Endothelial cell (in vitro differentiated cells): ENCODE data around the gene FAM131A. TPM values are rescaled to one million over a fixed set of nuclear protein-coding genes. Genes with fewer than 3 reads are reported as not detected.

Source experiments
- DNase-seq: peaks from one replicate; pipeline ENCODE4 v3.0.0; 2021; ENCODE audit warnings: low spot score
- H3K27ac Mint-ChIP-seq: one replicate; pipeline ENCODE4 v1.8.0; 2021; ENCODE audit warnings: mixed read lengths, inconsistent platforms; ENCODE audit not compliant: unreplicated experiment
- H3K27me3 Mint-ChIP-seq: one replicate; pipeline ENCODE4 v1.8.0; 2021; ENCODE audit warnings: mild to moderate bottlenecking, moderate library complexity, mixed read lengths, inconsistent platforms; ENCODE audit not compliant: unreplicated experiment
- H3K36me3 Mint-ChIP-seq: one replicate; pipeline ENCODE4 v1.8.0; 2021; ENCODE audit warnings: mild to moderate bottlenecking, low read depth, mixed read lengths, inconsistent platforms; ENCODE audit not compliant: unreplicated experiment
- H3K4me1 Mint-ChIP-seq: one replicate; pipeline ENCODE4 v1.8.0; 2021; ENCODE audit warnings: mild to moderate bottlenecking, mixed read lengths, inconsistent platforms; ENCODE audit not compliant: unreplicated experiment
- H3K4me3 Mint-ChIP-seq: one replicate; pipeline ENCODE4 v1.8.0; 2021; ENCODE audit warnings: mild to moderate bottlenecking, mixed read lengths, inconsistent platforms; ENCODE audit not compliant: unreplicated experiment
- H3K9me3 Mint-ChIP-seq: one replicate; pipeline ENCODE4 v1.8.0; 2021; ENCODE audit warnings: mixed read lengths, inconsistent platforms; ENCODE audit not compliant: unreplicated experiment
- total RNA-seq: library from RNA; stranded (reverse); fragmentation: NEBNext Ultra II Directional; extraction: Animal tissue kit (Norgen Biotek cat#: 25700); gene quantifications from one replicate; pipeline ENCODE4 v1.2.1, GENCODE V29; 2021; ENCODE audit not compliant: unreplicated experiment
- TF ChIP-seq, protein P1 (sequence below): fragments of 200-600 bp; sonication (generic); IDR thresholded peaks from one replicate; pipeline ENCODE4 v1.5.0; 2021; ENCODE audit warnings: antibody characterized with exemption; ENCODE audit not compliant: unreplicated experiment

FAM131A gene
- total RNA-seq, 1 donor from 2014 or later = 15.8 TPM

- peaks cover 23% of the 10 kb centered on the region for H3K36me3 Mint-ChIP-seq
- no peaks in the 10 kb centered on the region for H3K9me3 Mint-ChIP-seq
- TF ChIP-seq, protein P1, sequence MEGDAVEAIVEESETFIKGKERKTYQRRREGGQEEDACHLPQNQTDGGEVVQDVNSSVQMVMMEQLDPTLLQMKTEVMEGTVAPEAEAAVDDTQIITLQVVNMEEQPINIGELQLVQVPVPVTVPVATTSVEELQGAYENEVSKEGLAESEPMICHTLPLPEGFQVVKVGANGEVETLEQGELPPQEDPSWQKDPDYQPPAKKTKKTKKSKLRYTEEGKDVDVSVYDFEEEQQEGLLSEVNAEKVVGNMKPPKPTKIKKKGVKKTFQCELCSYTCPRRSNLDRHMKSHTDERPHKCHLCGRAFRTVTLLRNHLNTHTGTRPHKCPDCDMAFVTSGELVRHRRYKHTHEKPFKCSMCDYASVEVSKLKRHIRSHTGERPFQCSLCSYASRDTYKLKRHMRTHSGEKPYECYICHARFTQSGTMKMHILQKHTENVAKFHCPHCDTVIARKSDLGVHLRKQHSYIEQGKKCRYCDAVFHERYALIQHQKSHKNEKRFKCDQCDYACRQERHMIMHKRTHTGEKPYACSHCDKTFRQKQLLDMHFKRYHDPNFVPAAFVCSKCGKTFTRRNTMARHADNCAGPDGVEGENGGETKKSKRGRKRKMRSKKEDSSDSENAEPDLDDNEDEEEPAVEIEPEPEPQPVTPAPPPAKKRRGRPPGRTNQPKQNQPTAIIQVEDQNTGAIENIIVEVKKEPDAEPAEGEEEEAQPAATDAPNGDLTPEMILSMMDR = no peak
- peaks cover 5% of the 10 kb centered on the region for H3K4me1 Mint-ChIP-seq
- no peak overlapping the region for H3K4me3 Mint-ChIP-seq
- DNase-seq = no peak
- H3K27me3 Mint-ChIP-seq = peaks cover 1% of the 10 kb centered on the region
- no peak overlapping the region for H3K27ac Mint-ChIP-seq
Observed at GRCh38 chr3:184348057-184348382, 10.6 kb downstream of the FAM131A start.

DNA sequence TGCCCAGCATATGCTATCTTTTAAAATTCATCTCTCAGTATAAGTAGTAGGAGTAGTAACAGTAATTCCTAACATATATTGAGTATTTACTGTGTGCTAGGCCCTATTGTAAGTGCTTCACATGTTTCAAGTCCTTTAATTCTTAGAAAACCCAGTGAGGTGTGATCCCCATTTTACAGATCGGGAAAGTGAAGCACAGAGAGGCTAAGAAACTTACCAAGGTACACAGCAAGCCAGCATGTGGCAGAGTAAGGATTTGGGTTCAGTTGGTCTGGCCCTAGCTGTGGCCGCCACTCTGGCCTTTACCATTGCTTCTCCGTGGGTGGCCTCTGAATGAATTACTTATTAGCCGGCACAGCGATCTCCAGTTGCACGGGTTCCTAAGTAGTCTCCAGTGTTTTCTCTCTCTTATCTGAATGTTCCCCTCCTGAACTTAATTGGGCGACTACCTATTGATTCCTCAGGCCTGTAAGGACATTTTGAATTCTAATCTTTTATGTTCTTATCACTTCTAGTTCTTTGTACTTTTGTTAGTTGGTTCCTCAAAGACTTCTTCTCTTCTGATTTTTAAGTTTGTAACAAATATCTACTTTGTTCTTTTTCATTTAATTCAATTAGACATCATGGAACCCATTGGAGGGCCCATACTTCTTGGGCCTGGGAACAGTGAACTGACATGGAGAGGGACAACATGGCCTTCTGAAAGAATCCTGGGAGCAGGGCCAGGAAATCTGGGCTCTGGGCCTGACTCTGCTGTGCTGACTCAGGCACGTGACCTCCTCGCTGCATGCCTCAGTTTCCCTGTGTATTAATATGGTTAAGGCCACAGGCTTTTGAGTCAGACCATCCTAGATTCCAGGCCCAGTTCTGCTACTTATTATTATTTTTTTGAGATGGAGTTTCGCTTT lies 12.4 kb downstream of the FAM131A start:
- DNase-seq = no peak
- no peaks in the 10 kb centered on the region for H3K9me3 Mint-ChIP-seq
- H3K27ac Mint-ChIP-seq = no peak overlapping the region
- peaks cover 18% of the 10 kb centered on the region for H3K36me3 Mint-ChIP-seq
- peaks cover 5% of the 10 kb centered on the region for H3K4me1 Mint-ChIP-seq
- H3K27me3 Mint-ChIP-seq = no peaks in the 10 kb centered on the region
- TF ChIP-seq, protein P1 = no peak
- no peak overlapping the region for H3K4me3 Mint-ChIP-seq

DNA sequence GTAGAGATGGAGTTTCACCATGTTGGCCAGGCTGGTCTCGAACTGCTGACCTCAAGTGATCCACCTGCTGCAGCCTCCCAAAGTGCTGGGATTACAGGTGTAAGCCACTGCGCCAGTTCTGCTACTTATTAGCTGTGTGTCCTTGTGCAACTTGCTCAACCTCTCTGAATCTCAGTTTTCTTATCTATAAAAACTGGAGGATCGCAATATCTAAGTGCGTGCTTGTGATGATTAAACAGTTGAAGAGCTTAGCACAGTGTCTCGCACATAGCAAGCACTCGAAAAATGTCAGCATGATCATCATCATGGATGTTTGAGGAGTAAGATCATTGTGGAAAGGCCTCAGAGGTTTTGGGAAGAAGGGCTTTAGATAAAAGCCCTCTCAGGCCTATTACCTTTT lies 13.2 kb downstream of the FAM131A start:
- DNase-seq = no peak
- Mint-ChIP-seq H3K36me3 (peaks cover 19% of the 10 kb centered on the region), H3K9me3 (no peaks in the 10 kb centered on the region), H3K4me3 (no peak overlapping the region), H3K27me3 (no peaks in the 10 kb centered on the region), H3K27ac (no peak overlapping the region), H3K4me1 (peaks cover 2% of the 10 kb centered on the region)
- TF ChIP-seq, protein P1 = no peak

GRCh38 chr3:184351511-184352148 lies 14.2 kb downstream of the FAM131A start:
- no peak overlapping the region for H3K4me3 Mint-ChIP-seq
- no peaks in the 10 kb centered on the region for H3K9me3 Mint-ChIP-seq
- peaks cover 19% of the 10 kb centered on the region for H3K36me3 Mint-ChIP-seq
- TF ChIP-seq, protein P1 = no peak
- no peak for DNase-seq
- no peaks in the 10 kb centered on the region for H3K27me3 Mint-ChIP-seq
- no peak overlapping the region for H3K27ac Mint-ChIP-seq
- H3K4me1 Mint-ChIP-seq = no peaks in the 10 kb centered on the region
